B cell (primary cell): ENCODE measurements around the gene HNRNPA1L2.
"Not testable (repeated sequence)": the region's sequence is repeated elsewhere in the genome, so short reads cannot be mapped to it uniquely, and the experiment has no call there.

Experiments used
- CTCF ChIP-seq: fragments of 200-600 bp; IDR thresholded peaks from one replicate; pipeline ENCODE4 v1.8.0; 2022; ENCODE audit warnings: antibody characterized with exemption, mild to moderate bottlenecking
- EZH2 ChIP-seq: IDR thresholded peaks from 2 replicates; pipeline ENCODE4 v1.6.1; 2012; ENCODE audit warnings: borderline replicate concordance, low read depth, mild to moderate bottlenecking, moderate library complexity, low read length; ENCODE audit not compliant: insufficient read depth, poor library complexity, severe bottlenecking

DNA sequence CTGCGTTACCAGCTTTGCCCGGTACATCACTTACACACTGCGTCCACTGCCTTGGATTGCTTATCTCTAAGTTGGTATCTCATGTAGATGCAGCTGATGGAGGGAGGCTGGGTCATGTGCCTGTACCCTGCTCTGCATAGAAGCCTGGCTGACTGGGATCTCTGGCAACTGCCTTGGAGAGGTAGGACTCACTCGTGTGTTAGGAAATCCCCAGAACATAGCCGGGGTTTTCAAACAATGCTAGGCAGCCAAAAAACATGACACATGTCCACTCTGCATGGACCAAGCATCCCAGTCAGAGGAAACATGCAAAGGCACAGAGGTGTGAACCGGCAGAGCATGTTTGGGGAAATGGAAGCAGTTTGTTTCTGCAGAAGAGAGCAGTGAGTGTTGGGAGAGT lies 36.1 kb upstream of the HNRNPA1L2 start:
- TF ChIP-seq CTCF, EZH2: not testable (repeated sequence)
